Panc1 (cell line): ENCODE measurements around the gene KATNAL1. TPM values are rescaled to one million over a fixed set of nuclear protein-coding genes. Genes with fewer than 3 reads are reported as not detected.

Source experiments
- ATAC-seq: fragments of 200-7000 bp; cut with Tn5 transposase; 2 replicates; pipeline ENCODE4 v1.9.1; 2020; ENCODE audit warnings: mild to moderate bottlenecking, moderate library complexity
- BruUV-seq: library from RNA; stranded (reverse); fragments of 400-500 nt; replicated peaks from 2 replicates; lab custom pipeline; 2021; lab: Mats Ljungman, UMichigan
- CTCF ChIA-PET: fragments of 300-600 bp; sonication (Branson Sonifier 250); formaldehyde crosslinking; loops from one replicate; lab custom pipeline; 2022; ENCODE audit warnings: antibody characterized with exemption; lab: Charles Lee
- POLR2A ChIA-PET: fragments of 300-600 bp; sonication (Branson Sonifier 250); formaldehyde crosslinking; loops from one replicate; lab custom pipeline; 2022; ENCODE audit warnings: antibody characterized with exemption; lab: Charles Lee
- DNase-seq: peaks from one replicate; pipeline ENCODE4 v3.0.0-alpha.2; 2010; ENCODE audit warnings: low read depth, low spot score
- H3K27ac ChIP-seq: 2 replicates; pipeline ENCODE4 v1.5.1; 2011; ENCODE audit warnings: mild to moderate bottlenecking, low read length, inconsistent platforms
- H3K27me3 ChIP-seq: fragments of 200-500 bp; sonication (Bioruptor generic); 2 replicates; pipeline ENCODE4 v1.6.0; 2014; ENCODE audit warnings: low read length, inconsistent platforms; ENCODE audit not compliant: control insufficient read depth, insufficient read depth
- H3K36me3 ChIP-seq: fragments of 200-500 bp; sonication (Bioruptor generic); 2 replicates; pipeline ENCODE4 v1.5.1; 2014; ENCODE audit warnings: inconsistent platforms, mild to moderate bottlenecking, low read length, moderate library complexity; ENCODE audit not compliant: control insufficient read depth, insufficient read depth
- H3K4me1 ChIP-seq: 2 replicates; pipeline ENCODE4 v1.5.1; 2011; ENCODE audit warnings: inconsistent platforms, mild to moderate bottlenecking, low read length, moderate library complexity; ENCODE audit not compliant: control insufficient read depth, insufficient read depth
- H3K4me3 ChIP-seq, 2 experiments: 2 replicates each; pipeline ENCODE4 v1.5.1; 2011 to 2012; ENCODE audit warnings: low read depth in 2 of 2, low read length in 2 of 2, mild to moderate bottlenecking in 2 of 2, inconsistent platforms in 1 of 2, moderate library complexity in 1 of 2
- H3K9me3 ChIP-seq: fragments of 200-500 bp; sonication (Bioruptor generic); 2 replicates; pipeline ENCODE4 v1.5.1; 2014; ENCODE audit warnings: low read depth, mild to moderate bottlenecking, inconsistent platforms, low read length, moderate library complexity; ENCODE audit not compliant: control insufficient read depth, insufficient read depth
- POLR2AphosphoS5 ChIP-seq: IDR thresholded peaks from 2 replicates; pipeline ENCODE4 v1.6.1; 2012; ENCODE audit warnings: mild to moderate bottlenecking, low read depth, low read length, moderate library complexity
- SIN3A ChIP-seq: IDR thresholded peaks from 2 replicates; pipeline ENCODE4 v1.6.1; 2012; ENCODE audit warnings: low read depth, mild to moderate bottlenecking, low read length, moderate library complexity, borderline replicate concordance; ENCODE audit not compliant: insufficient read depth
- TCF7L2 ChIP-seq: IDR thresholded peaks from 2 replicates; pipeline ENCODE4 v1.6.1; 2011; ENCODE audit warnings: mild to moderate bottlenecking, low read depth, low read length, inconsistent platforms
- in situ Hi-C: cut with HindIII; loops from 2 replicates; pipeline ENCODE4 v1.10.0; 2016; ENCODE audit warnings: low sequenced_read_pairs, low pct_unique_long_range_greater_than_20kb
- intact Hi-C: fragments of 100-400 bp; cut with micrococcal nuclease; formaldehyde crosslinking; loops from one replicate; pipeline ENCODE4 v1.10.0; 2022; ENCODE audit not compliant: unreplicated experiment
- total RNA-seq: library from RNA; stranded (reverse); gene quantifications from one replicate; pipeline ENCODE4 v1.2.1, GENCODE V29; 2021; ENCODE audit not compliant: unreplicated experiment
- TF ChIP-seq, protein P1 (sequence below), 2 experiments: IDR thresholded peaks; 2 replicates each; pipeline ENCODE4 v1.6.1; 2011 to 2012; ENCODE audit warnings: low read depth in 2 of 2, control low read depth in 1 of 2, low read length in 1 of 2, mild to moderate bottlenecking in 1 of 2, moderate library complexity in 1 of 2; ENCODE audit not compliant: insufficient read depth in 1 of 2
- TF ChIP-seq, protein P2 (sequence below): fragments of 450-650 bp; IDR thresholded peaks from 2 replicates; pipeline ENCODE4 v1.5.1; 2017; ENCODE audit warnings: mild to moderate bottlenecking

Gene KATNAL1
- total RNA-seq, 1 experiment from 2014 or later: 34.3 TPM

DNA sequence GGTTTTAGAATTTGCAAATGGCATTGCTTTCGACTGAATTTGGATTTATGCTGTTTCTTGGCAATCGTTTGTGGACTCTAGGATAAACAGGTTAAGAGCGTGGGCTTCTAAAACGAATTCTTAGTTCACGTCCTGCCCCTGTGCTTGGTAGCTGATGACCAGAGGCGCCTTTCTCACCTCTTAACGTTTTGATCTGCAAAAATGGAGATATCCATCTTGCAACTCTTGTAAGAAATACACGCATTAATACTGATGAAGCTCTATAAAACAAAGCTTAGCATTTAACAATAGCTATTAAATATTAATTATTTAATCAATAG, 580 bp upstream of the KATNAL1 start:
- CTCF ChIA-PET: interaction anchor here (0.5 kb wide), 1 partner anchor 755 kb away, joined by 4 read pairs; no protein-coding TSS in a partner anchor
- Histone ChIP-seq H3K4me1 (peaks cover 17% of the 10 kb centered on the region), H3K27ac (peak overlapping the region; percentile 85)

DNA sequence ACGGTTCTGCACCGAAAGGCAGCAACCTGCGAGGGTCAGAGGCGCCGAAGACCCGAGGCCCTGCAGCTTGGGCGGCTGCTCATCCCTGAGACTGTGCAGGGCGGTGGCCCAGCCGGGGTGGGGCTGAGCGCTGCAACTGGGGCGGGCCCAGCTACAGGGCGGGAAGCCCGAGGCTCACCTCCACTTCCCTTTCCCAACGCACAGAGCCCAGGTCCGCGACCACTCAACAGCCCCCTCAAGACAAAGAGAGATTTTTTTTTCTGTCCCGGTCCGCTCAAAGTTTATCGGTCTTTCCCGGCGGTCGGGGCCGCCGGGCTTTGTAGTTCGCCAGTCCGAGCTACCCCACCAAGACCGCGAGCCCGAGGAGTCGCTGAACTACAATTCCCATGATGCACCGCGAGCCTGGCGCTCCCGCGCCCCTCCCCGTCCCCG, 573 bp downstream of the KATNAL1 start:
- Histone ChIP-seq H3K36me3 (no peaks in the 10 kb centered on the region), H3K4me3 (peak overlapping the region; percentile 73 to 82), H3K27ac (peak overlapping the region; percentile 85), H3K27me3 (no peaks in the 10 kb centered on the region), H3K4me1 (peaks cover 24% of the 10 kb centered on the region), H3K9me3 (no peaks in the 10 kb centered on the region)
- in situ Hi-C loops (no loop called here), intact Hi-C loops (no loop called here)
- ATAC-seq (peak; percentile 92), DNase-seq (no peak)
- TF ChIP-seq POLR2AphosphoS5: peak; percentile 51
- TF ChIP-seq, protein P1, sequence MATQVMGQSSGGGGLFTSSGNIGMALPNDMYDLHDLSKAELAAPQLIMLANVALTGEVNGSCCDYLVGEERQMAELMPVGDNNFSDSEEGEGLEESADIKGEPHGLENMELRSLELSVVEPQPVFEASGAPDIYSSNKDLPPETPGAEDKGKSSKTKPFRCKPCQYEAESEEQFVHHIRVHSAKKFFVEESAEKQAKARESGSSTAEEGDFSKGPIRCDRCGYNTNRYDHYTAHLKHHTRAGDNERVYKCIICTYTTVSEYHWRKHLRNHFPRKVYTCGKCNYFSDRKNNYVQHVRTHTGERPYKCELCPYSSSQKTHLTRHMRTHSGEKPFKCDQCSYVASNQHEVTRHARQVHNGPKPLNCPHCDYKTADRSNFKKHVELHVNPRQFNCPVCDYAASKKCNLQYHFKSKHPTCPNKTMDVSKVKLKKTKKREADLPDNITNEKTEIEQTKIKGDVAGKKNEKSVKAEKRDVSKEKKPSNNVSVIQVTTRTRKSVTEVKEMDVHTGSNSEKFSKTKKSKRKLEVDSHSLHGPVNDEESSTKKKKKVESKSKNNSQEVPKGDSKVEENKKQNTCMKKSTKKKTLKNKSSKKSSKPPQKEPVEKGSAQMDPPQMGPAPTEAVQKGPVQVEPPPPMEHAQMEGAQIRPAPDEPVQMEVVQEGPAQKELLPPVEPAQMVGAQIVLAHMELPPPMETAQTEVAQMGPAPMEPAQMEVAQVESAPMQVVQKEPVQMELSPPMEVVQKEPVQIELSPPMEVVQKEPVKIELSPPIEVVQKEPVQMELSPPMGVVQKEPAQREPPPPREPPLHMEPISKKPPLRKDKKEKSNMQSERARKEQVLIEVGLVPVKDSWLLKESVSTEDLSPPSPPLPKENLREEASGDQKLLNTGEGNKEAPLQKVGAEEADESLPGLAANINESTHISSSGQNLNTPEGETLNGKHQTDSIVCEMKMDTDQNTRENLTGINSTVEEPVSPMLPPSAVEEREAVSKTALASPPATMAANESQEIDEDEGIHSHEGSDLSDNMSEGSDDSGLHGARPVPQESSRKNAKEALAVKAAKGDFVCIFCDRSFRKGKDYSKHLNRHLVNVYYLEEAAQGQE (IDR thresholded peaks at IDR 0.05; ENCODE audit: insufficient read depth in 1 of 2, low read depth in 2 of 2, low read length in 1 of 2): no peak
- TF ChIP-seq TCF7L2: no peak
- TF ChIP-seq, protein P2, sequence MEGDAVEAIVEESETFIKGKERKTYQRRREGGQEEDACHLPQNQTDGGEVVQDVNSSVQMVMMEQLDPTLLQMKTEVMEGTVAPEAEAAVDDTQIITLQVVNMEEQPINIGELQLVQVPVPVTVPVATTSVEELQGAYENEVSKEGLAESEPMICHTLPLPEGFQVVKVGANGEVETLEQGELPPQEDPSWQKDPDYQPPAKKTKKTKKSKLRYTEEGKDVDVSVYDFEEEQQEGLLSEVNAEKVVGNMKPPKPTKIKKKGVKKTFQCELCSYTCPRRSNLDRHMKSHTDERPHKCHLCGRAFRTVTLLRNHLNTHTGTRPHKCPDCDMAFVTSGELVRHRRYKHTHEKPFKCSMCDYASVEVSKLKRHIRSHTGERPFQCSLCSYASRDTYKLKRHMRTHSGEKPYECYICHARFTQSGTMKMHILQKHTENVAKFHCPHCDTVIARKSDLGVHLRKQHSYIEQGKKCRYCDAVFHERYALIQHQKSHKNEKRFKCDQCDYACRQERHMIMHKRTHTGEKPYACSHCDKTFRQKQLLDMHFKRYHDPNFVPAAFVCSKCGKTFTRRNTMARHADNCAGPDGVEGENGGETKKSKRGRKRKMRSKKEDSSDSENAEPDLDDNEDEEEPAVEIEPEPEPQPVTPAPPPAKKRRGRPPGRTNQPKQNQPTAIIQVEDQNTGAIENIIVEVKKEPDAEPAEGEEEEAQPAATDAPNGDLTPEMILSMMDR: no peak
- 0 out of 2 replicates have a peak, but pooled peaks have one; percentile 29 for TF ChIP-seq SIN3A
- ChIA-PET CTCF (no interaction called here), POLR2A (interaction anchor here (0.7 kb wide), 1 partner anchor 171 kb away, joined by 3 read pairs; no protein-coding TSS in a partner anchor)
- BruUV-seq: no TSS peak

More for the DNA sequence above, 580 bp upstream of the KATNAL1 start:
- no peaks in the 10 kb centered on the region for H3K36me3 ChIP-seq
- H3K9me3 ChIP-seq: no peaks in the 10 kb centered on the region
- POLR2A ChIA-PET: interaction anchor here (0.7 kb wide), 1 partner anchor 360 kb away, joined by 3 read pairs; no protein-coding TSS in a partner anchor
- intact Hi-C loops (no loop called here), in situ Hi-C loops (no loop called here)
- DNase-seq (no peak), ATAC-seq (no peak)
- H3K27me3 ChIP-seq: no peaks in the 10 kb centered on the region
- TF ChIP-seq TCF7L2: no peak
- TF ChIP-seq SIN3A: no peak
- no peak for TF ChIP-seq POLR2AphosphoS5
- TF ChIP-seq, protein P2: no peak
- TF ChIP-seq, protein P1 (IDR thresholded peaks at IDR 0.05; ENCODE audit: insufficient read depth in 1 of 2, low read depth in 2 of 2, low read length in 1 of 2): no peak
- no TSS peak for BruUV-seq
- H3K4me3 ChIP-seq: peak overlapping the region; percentile 73 to 82
